ENCODE measurements around the gene MBP. TPM values are rescaled to one million over a fixed set of nuclear protein-coding genes. Genes with fewer than 3 reads are reported as not detected.
A peak's percentile ranks its signal among the peaks of the same experiment; 100 is the strongest.

The MBP gene
- total RNA-seq, 2 experiments from 2014 or later: 35.9 to 36.6 TPM

- no peaks in the 10 kb centered on the region for H3K9me3 Mint-ChIP-seq
- intact Hi-C loops (cut with micrococcal nuclease): no loop called here
Observed at GRCh38 chr18:76985156-76985950, 147.2 kb downstream of the MBP start.

GRCh38 chr18:76984193-76985155 is 148.1 kb downstream of the MBP start:
- CTCF ChIA-PET: interaction anchor here (0.7 to 8.1 kb wide), 18 partner anchors 13 to 1455 kb away, joined by 3 to 117 read pairs (median 4); no protein-coding TSS in a partner anchor
- Mint-ChIP-seq H3K4me1 (ENCODE audit: low read depth) (peaks cover 5% of the 10 kb centered on the region), H3K27me3 (ENCODE audit: low read depth) (no peaks in the 10 kb centered on the region), H3K27ac (no peak overlapping the region), H3K9me3 (no peaks in the 10 kb centered on the region), H3K4me3 (no peak overlapping the region), H3K36me3 (ENCODE audit: low read depth) (no peaks in the 10 kb centered on the region)
- intact Hi-C loops (cut with micrococcal nuclease): loop anchor here (5.0 kb wide), 3 partner anchors 162 to 668 kb away; partner anchors contain the start of gene ZNF236
- DNase-seq: no peak

More at GRCh38 chr18:76985156-76985950, 147.2 kb downstream of the MBP start:
- Mint-ChIP-seq H3K36me3 (ENCODE audit: low read depth) (no peaks in the 10 kb centered on the region), H3K27ac (no peak overlapping the region), H3K27me3 (ENCODE audit: low read depth) (no peaks in the 10 kb centered on the region), H3K4me3 (no peak overlapping the region), H3K4me1 (ENCODE audit: low read depth) (peaks cover 5% of the 10 kb centered on the region)
- CTCF ChIA-PET: interaction anchor here (0.8 to 8.1 kb wide), 9 partner anchors 15 to 259 kb away, joined by 3 to 117 read pairs (median 3); no protein-coding TSS in a partner anchor
- DNase-seq: no peak

- peaks cover 5% of the 10 kb centered on the region for H3K4me1 Mint-ChIP-seq (ENCODE audit: low read depth)
- no peaks in the 10 kb centered on the region for H3K9me3 Mint-ChIP-seq
- H3K27ac Mint-ChIP-seq: no peak overlapping the region
- CTCF ChIA-PET: interaction anchor here (0.6 to 8.1 kb wide), 28 partner anchors 8 to 1456 kb away, joined by 3 to 117 read pairs (median 4); no protein-coding TSS in a partner anchor
- intact Hi-C loops (cut with micrococcal nuclease): loop anchor here (1.0 to 5.0 kb wide), 6 partner anchors 61 to 669 kb away; partner anchors contain the start of gene ZNF236
- H3K27me3 Mint-ChIP-seq (ENCODE audit: low read depth): no peaks in the 10 kb centered on the region
- peaks cover 4% of the 10 kb centered on the region for H3K36me3 Mint-ChIP-seq (ENCODE audit: low read depth)
- no peak overlapping the region for H3K4me3 Mint-ChIP-seq
- no peak for DNase-seq
Observed at GRCh38 chr18:76983613-76984051, 149.0 kb downstream of the MBP start.

GRCh38 chr18:76982841-76983583 is 149.6 kb downstream of the MBP start:
- no peaks in the 10 kb centered on the region for H3K9me3 Mint-ChIP-seq
- intact Hi-C loops (cut with micrococcal nuclease): loop anchor here (1.0 to 5.0 kb wide), 6 partner anchors 61 to 669 kb away; partner anchors contain the start of gene ZNF236
- H3K27me3 Mint-ChIP-seq (ENCODE audit: low read depth): no peaks in the 10 kb centered on the region
- CTCF ChIA-PET: interaction anchor here (0.5 to 8.1 kb wide), 35 partner anchors 9 to 666 kb away, joined by 3 to 117 read pairs (median 4); no protein-coding TSS in a partner anchor
- H3K4me3 Mint-ChIP-seq: no peak overlapping the region
- H3K36me3 Mint-ChIP-seq (ENCODE audit: low read depth): peaks cover 4% of the 10 kb centered on the region
- no peak overlapping the region for H3K27ac Mint-ChIP-seq
- peak; percentile 96 for DNase-seq
- peaks cover 5% of the 10 kb centered on the region for H3K4me1 Mint-ChIP-seq (ENCODE audit: low read depth)

GRCh38 chr18:76982038-76982437 is 150.5 kb downstream of the MBP start:
- no peaks in the 10 kb centered on the region for H3K9me3 Mint-ChIP-seq
- peaks cover 5% of the 10 kb centered on the region for H3K4me1 Mint-ChIP-seq (ENCODE audit: low read depth)
- no peaks in the 10 kb centered on the region for H3K27me3 Mint-ChIP-seq (ENCODE audit: low read depth)
- CTCF ChIA-PET: interaction anchor here (0.6 to 8.1 kb wide), 11 partner anchors 11 to 667 kb away, joined by 3 to 117 read pairs (median 4); no protein-coding TSS in a partner anchor
- intact Hi-C loops (cut with micrococcal nuclease): loop anchor here (5.0 kb wide), 3 partner anchors 160 to 670 kb away; partner anchors contain the start of gene ZNF236
- DNase-seq: no peak
- no peak overlapping the region for H3K4me3 Mint-ChIP-seq
- H3K27ac Mint-ChIP-seq: no peak overlapping the region
- peaks cover 4% of the 10 kb centered on the region for H3K36me3 Mint-ChIP-seq (ENCODE audit: low read depth)

- no peak for DNase-seq
- Mint-ChIP-seq H3K4me3 (no peak overlapping the region), H3K27me3 (ENCODE audit: low read depth) (no peaks in the 10 kb centered on the region), H3K4me1 (ENCODE audit: low read depth) (peaks cover 5% of the 10 kb centered on the region), H3K36me3 (ENCODE audit: low read depth) (peaks cover 4% of the 10 kb centered on the region), H3K9me3 (no peaks in the 10 kb centered on the region), H3K27ac (no peak overlapping the region)
- CTCF ChIA-PET: interaction anchor here (2.3 to 8.1 kb wide), 2 partner anchors 60 to 179 kb away, joined by 6 to 117 read pairs; no protein-coding TSS in a partner anchor
- intact Hi-C loops (cut with micrococcal nuclease): loop anchor here (5.0 kb wide), 3 partner anchors 159 to 671 kb away; partner anchors contain the start of gene ZNF236
Observed at GRCh38 chr18:76981396-76981968, 151.1 kb downstream of the MBP start.

- DNase-seq: no peak
- Mint-ChIP-seq H3K27ac (no peak overlapping the region), H3K36me3 (ENCODE audit: low read depth) (peaks cover 4% of the 10 kb centered on the region), H3K27me3 (ENCODE audit: low read depth) (no peaks in the 10 kb centered on the region), H3K4me1 (ENCODE audit: low read depth) (peaks cover 5% of the 10 kb centered on the region), H3K4me3 (no peak overlapping the region), H3K9me3 (no peaks in the 10 kb centered on the region)
- intact Hi-C loops (cut with micrococcal nuclease): loop anchor here (5.0 kb wide), 3 partner anchors 159 to 671 kb away; partner anchors contain the start of gene ZNF236
- CTCF ChIA-PET: interaction anchor here (0.6 to 8.1 kb wide), 4 partner anchors 47 to 178 kb away, joined by 3 to 117 read pairs (median 5); no protein-coding TSS in a partner anchor
Observed at GRCh38 chr18:76980663-76981395, 151.8 kb downstream of the MBP start.

- H3K36me3 Mint-ChIP-seq (ENCODE audit: low read depth): peaks cover 4% of the 10 kb centered on the region
- H3K4me3 Mint-ChIP-seq: no peak overlapping the region
- H3K27ac Mint-ChIP-seq: no peak overlapping the region
- intact Hi-C loops (cut with micrococcal nuclease): loop anchor here (5.0 kb wide), 3 partner anchors 158 to 672 kb away; partner anchors contain the start of gene ZNF236
- DNase-seq: no peak
- CTCF ChIA-PET: interaction anchor here (0.7 to 8.1 kb wide), 3 partner anchors 46 to 662 kb away, joined by 3 to 117 read pairs (median 4); no protein-coding TSS in a partner anchor
- no peaks in the 10 kb centered on the region for H3K9me3 Mint-ChIP-seq
- H3K4me1 Mint-ChIP-seq (ENCODE audit: low read depth): peaks cover 5% of the 10 kb centered on the region
- no peaks in the 10 kb centered on the region for H3K27me3 Mint-ChIP-seq (ENCODE audit: low read depth)
Observed at GRCh38 chr18:76979906-76980305, 152.7 kb downstream of the MBP start.

- no peak for DNase-seq
- no peaks in the 10 kb centered on the region for H3K27me3 Mint-ChIP-seq (ENCODE audit: low read depth)
- intact Hi-C loops (cut with micrococcal nuclease): no loop called here
- H3K27ac Mint-ChIP-seq: no peak overlapping the region
- CTCF ChIA-PET: interaction anchor here (8.1 kb wide), 1 partner anchor 177 kb away, joined by 117 read pairs; no protein-coding TSS in a partner anchor
- H3K4me3 Mint-ChIP-seq: no peak overlapping the region
- peaks cover 4% of the 10 kb centered on the region for H3K36me3 Mint-ChIP-seq (ENCODE audit: low read depth)
- H3K4me1 Mint-ChIP-seq (ENCODE audit: low read depth): peaks cover 5% of the 10 kb centered on the region
- no peaks in the 10 kb centered on the region for H3K9me3 Mint-ChIP-seq
Observed at GRCh38 chr18:76979111-76979751, 153.4 kb downstream of the MBP start.

- CTCF ChIA-PET: no interaction called here
Observed at GRCh38 chr18:76978616-76979015, 154.0 kb downstream of the MBP start.

More at GRCh38 chr18:76978616-76979015, 154.0 kb downstream of the MBP start:
- Mint-ChIP-seq H3K27me3 (ENCODE audit: low read depth) (no peaks in the 10 kb centered on the region), H3K9me3 (no peaks in the 10 kb centered on the region), H3K27ac (no peak overlapping the region), H3K36me3 (ENCODE audit: low read depth) (peaks cover 4% of the 10 kb centered on the region), H3K4me3 (no peak overlapping the region), H3K4me1 (ENCODE audit: low read depth) (peaks cover 5% of the 10 kb centered on the region)
- intact Hi-C loops (cut with micrococcal nuclease): no loop called here
- DNase-seq: no peak
